AG10803 (cell line): Measurements from ENCODE around the gene PCDHA9.
"Not testable (repeated sequence)": the region's sequence is repeated elsewhere in the genome, so short reads cannot be mapped to it uniquely, and the experiment has no call there.

Source experiments
- DNase-seq: peaks from one replicate; pipeline ENCODE4 v3.0.0; 2010; ENCODE audit warnings: low read depth
- H3K4me3 ChIP-seq: 2 replicates; pipeline ENCODE4 v1.5.1; 2011; ENCODE audit warnings: mild to moderate bottlenecking, low read length, control low read depth
- TF ChIP-seq, protein P1 (sequence below): conservative IDR thresholded peaks from 2 replicates; pipeline ENCODE4 v1.5.1; 2011; ENCODE audit warnings: mild to moderate bottlenecking, low read length, control low read depth, inconsistent platforms

The PCDHA9 gene, protein sequence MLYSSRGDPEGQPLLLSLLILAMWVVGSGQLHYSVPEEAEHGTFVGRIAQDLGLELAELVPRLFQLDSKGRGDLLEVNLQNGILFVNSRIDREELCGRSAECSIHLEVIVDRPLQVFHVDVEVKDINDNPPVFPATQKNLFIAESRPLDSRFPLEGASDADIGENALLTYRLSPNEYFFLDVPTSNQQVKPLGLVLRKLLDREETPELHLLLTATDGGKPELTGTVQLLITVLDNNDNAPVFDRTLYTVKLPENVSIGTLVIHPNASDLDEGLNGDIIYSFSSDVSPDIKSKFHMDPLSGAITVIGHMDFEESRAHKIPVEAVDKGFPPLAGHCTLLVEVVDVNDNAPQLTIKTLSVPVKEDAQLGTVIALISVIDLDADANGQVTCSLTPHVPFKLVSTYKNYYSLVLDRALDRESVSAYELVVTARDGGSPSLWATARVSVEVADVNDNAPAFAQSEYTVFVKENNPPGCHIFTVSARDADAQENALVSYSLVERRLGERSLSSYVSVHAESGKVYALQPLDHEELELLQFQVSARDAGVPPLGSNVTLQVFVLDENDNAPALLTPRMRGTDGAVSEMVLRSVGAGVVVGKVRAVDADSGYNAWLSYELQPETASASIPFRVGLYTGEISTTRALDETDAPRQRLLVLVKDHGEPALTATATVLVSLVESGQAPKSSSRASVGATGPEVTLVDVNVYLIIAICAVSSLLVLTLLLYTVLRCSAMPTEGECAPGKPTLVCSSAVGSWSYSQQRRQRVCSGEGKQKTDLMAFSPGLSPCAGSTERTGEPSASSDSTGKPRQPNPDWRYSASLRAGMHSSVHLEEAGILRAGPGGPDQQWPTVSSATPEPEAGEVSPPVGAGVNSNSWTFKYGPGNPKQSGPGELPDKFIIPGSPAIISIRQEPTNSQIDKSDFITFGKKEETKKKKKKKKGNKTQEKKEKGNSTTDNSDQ

DNA sequence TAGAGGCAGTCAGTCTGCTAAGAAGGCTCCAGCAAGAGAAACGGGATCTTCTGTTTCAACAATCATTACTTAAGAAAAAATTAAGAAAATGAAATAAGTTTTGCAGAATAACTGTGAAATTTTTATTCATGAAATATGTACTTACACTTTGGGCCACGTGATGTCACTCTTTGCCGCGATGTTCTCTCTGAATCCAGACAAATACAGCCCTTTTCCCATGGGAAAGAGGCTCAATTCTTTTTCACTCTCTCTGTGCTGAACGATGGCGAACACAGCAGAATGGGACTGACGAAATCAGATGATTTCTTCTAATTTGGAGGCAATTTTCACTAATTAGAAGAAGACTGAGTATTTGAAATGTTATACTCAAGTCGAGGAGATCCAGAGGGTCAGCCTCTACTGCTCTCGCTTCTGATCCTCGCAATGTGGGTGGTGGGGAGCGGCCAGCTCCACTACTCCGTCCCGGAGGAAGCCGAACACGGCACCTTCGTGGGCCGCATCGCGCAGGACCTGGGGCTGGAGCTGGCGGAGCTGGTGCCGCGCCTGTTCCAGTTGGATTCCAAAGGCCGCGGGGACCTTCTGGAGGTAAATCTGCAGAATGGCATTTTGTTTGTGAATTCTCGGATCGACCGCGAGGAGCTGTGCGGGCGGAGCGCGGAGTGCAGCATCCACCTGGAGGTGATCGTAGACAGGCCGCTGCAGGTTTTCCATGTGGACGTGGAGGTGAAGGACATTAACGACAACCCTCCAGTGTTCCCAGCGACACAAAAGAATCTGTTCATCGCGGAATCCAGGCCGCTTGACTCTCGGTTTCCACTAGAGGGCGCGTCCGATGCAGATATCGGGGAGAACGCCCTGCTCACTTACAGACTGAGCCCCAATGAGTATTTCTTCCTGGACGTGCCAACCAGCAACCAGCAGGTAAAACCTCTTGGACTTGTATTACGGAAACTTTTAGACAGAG, at the start of gene PCDHA9:
Gene PCDHA9 (plus strand): TSS at position 244 of the 964 bp plus-strand sequence. CDS start 114 bp downstream, at position 358.
- H3K4me3 ChIP-seq, DNase-seq: not testable (repeated sequence)

DNA sequence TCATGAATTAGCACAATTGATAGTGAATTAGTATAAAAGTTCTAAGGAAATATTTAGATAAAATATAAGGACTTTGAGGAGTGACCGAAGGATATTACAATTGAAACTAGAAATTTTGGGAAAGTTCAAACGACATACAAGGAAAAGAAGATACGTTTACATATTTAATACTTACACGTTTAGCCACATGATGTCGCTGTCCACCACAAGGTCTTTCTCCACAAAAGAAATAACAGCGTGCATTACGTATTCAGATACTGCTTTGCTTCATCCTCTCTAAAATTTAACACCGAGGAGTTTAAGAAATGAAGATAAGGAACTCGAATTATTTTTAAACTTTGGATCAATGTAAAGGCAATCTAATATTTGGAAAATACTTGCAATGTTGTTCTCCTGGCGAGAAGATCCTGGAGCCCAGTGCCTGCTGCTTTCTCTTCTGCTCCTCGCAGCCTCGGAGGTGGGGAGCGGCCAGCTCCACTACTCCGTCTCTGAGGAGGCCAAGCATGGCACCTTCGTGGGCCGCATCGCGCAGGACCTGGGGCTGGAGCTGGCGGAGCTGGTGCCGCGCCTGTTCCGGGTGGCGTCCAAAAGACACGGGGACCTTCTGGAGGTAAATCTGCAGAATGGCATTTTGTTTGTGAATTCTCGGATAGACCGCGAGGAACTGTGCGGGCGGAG, 47.2 kb upstream of the PCDHA9 start, which contains the start of gene PCDHA3:
Gene PCDHA3 (plus strand): TSS at position 242 of the 678 bp plus-strand sequence.
- H3K4me3 ChIP-seq: peak within 1 kb of the TSS; percentile 43

DNA sequence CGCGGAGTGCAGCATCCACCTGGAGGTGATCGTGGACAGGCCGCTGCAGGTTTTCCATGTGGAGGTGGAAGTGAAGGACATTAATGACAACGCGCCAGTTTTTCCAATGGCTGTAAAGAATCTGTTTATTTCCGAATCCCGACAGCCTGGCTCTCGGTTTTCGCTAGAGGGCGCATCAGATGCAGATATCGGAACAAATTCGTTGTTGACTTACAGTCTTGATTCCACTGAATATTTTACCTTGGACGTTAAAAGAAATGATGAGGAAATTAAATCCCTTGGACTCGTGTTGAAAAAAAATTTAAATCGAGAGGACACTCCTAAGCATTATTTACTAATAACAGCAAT, 46.7 kb upstream of the PCDHA9 start:
- TF ChIP-seq, protein P1, sequence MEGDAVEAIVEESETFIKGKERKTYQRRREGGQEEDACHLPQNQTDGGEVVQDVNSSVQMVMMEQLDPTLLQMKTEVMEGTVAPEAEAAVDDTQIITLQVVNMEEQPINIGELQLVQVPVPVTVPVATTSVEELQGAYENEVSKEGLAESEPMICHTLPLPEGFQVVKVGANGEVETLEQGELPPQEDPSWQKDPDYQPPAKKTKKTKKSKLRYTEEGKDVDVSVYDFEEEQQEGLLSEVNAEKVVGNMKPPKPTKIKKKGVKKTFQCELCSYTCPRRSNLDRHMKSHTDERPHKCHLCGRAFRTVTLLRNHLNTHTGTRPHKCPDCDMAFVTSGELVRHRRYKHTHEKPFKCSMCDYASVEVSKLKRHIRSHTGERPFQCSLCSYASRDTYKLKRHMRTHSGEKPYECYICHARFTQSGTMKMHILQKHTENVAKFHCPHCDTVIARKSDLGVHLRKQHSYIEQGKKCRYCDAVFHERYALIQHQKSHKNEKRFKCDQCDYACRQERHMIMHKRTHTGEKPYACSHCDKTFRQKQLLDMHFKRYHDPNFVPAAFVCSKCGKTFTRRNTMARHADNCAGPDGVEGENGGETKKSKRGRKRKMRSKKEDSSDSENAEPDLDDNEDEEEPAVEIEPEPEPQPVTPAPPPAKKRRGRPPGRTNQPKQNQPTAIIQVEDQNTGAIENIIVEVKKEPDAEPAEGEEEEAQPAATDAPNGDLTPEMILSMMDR: peak; percentile 42
- DNase-seq: no peak
- peak overlapping the region; percentile 43 for H3K4me3 ChIP-seq

More for the DNA sequence above, 47.2 kb upstream of the PCDHA9 start, which contains the start of gene PCDHA3:
- TF ChIP-seq, protein P1: peak; percentile 52
- DNase-seq: peak; percentile 31

DNA sequence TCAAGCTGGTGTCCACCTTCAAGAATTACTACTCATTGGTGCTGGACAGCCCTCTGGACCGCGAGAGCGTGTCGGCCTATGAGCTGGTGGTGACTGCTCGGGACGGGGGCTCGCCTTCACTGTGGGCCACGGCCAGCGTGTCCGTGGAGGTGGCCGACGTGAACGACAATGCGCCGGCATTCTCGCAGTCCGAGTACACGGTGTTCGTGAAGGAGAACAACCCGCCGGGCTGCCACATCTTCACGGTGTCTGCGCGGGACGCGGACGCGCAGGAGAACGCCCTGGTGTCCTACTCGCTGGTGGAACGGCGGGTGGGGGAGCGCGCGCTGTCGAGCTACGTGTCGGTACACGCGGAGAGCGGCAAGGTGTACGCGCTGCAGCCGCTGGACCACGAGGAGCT, 45.8 kb upstream of the PCDHA9 start:
- H3K4me3 ChIP-seq, DNase-seq: not testable (repeated sequence)

DNA sequence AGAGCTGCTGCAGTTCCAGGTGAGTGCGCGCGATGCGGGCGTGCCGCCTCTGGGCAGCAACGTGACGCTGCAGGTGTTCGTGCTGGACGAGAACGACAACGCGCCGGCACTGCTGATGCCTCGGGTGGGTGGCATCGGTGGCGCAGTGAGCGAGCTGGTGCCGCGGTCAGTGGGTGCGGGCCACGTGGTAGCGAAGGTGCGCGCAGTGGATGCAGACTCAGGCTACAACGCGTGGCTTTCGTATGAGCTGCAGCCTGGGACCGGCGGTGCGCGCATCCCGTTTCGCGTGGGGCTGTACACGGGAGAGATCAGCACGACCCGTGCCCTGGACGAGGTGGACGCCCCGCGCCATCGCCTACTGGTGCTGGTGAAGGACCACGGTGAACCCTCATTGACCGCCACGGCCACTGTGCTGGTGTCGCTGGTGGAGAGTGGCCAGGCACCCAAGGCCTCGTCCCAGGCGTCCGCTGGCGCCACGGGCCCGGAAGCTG, 45.4 kb upstream of the PCDHA9 start:
- no peak for DNase-seq
- TF ChIP-seq, protein P1: no peak
- no peak overlapping the region for H3K4me3 ChIP-seq

DNA sequence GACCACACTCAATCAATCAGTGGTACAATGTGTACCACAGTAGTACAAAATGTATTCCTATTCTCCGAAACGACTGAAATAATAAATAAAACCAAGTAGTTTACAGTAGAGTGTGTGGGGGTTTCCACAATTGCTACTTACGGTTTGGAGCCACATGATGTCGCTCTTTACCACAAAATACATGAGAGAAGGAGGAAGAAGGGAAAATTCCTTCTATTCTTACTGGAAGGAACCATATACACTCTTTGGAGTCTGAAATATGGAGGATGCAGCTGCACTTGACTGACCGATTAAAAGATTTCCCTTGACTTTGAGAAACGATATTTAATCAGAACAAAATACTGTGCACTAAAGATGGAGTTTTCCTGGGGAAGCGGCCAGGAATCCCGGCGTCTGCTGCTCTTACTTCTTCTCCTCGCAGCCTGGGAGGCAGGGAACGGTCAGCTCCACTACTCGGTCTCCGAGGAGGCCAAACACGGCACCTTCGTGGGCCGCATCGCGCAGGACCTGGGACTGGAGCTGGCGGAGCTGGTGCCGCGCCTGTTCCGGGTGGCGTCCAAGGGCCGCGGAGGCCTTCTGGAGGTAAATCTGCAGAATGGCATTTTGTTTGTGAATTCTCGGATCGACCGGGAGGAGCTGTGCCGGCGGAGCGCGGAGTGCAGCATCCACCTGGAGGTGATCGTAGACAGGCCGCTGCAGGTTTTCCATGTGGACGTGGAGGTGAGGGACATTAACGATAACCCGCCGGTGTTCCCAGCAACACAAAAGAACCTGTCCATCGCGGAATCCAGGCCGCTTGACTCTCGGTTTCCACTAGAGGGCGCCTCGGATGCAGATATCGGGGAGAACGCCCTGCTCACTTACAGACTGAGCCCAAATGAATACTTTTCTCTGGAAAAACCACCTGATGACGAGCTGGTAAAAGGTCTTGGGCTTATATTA, 41.1 kb upstream of the PCDHA9 start, which contains the start of gene PCDHA4:
Gene PCDHA4 (plus strand): TSS at position 235 of the 942 bp plus-strand sequence.
- TF ChIP-seq, protein P1: peak; percentile 51
- peak; percentile 9 for DNase-seq
- peak within 1 kb of the TSS; percentile 44 for H3K4me3 ChIP-seq

DNA sequence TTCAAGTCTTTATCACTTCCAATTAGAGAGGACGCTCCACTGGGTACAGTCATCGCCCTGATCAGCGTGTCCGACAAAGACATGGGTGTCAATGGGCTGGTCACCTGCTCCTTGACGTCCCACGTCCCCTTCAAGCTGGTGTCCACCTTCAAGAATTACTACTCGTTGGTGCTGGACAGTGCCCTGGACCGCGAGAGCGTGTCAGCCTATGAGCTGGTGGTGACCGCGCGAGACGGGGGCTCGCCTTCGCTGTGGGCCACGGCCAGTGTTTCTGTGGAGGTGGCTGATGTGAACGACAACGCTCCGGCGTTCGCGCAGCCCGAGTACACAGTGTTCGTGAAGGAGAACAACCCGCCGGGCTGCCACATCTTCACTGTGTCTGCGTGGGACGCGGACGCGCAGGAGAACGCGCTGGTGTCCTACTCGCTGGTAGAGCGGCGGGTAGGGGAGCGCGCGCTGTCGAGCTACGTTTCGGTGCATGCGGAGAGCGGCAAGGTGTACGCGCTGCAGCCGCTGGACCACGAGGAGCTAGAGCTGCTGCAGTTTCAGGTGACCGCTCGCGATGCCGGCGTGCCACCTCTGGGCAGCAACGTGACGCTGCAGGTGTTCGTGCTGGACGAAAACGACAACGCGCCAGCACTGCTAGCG, 39.8 kb upstream of the PCDHA9 start:
- DNase-seq, H3K4me3 ChIP-seq: not testable (repeated sequence)
